ENCODE measurements around the gene HTT-AS.

The HTT-AS gene

GRCh38 chr4:3025881-3026280 lies 48.5 kb downstream of the HTT-AS start:
- no peak for DNase-seq

GRCh38 chr4:3022651-3023050 lies 51.7 kb downstream of the HTT-AS start:
- DNase-seq, result no peak

DNA sequence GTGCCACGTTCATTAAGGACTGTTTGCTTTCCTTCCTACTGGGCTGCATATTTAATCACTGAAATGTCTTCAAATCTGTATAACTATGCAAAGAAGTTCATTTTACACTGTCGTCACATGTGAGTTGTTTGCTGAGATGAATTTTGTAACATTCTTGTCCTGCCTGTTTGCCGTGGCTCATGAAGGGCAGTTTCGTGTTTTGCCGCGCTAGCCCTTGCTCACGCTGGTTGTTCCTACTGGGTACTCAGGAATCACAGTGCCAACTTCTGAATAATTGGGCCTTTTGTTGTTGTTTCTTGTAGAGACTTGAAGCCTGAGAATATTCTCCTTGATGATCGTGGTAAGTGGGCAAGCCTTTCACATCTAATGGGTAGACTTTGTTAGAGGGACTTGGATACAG lies 52.2 kb downstream of the HTT-AS start:
- no peak for DNase-seq

DNA sequence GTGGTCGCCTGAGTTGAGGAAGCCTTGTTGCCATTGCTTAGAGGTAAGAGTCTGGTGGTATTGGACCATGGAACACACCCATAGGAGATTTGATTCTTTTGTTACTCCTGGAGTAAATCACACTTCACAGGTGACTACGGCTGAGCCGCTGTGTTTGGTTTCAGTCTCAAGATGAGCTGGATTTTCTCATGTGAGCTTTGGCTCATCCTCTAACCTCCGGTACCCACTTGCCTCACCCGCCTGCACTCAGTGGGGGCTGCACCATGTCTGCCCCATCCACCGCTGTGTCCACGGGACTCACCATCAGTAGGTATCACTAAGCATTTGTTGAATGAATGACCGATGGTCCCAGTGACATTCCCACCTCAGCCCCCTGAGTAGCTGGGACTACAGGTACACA lies 52.7 kb downstream of the HTT-AS start:
- no peak for DNase-seq

DNA sequence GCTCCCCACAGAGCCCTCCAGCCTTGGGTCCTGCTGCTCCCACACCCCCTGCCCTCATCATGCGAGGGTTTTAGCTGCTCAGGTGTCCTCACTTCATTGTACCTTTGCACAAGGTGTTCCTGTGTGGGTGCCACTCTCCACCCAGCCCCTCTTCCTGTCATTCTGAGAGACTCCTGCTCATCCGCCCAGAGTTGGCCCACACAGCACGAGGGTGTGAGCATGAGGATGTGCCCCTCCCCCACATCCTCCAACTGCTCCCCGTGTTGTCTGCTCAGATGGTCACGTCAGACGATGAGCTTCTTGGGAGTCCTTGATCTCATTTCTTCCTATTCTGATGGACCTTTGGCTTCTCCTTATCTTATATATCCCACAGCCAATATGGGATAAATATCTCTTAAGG lies 53.2 kb downstream of the HTT-AS start:
- DNase-seq, result no peak

GRCh38 chr4:3019145-3019846 lies 55.0 kb downstream of the HTT-AS start:
- no peak for DNase-seq

- no peak for DNase-seq
Observed at GRCh38 chr4:3017504-3017903, 56.8 kb downstream of the HTT-AS start.

DNA sequence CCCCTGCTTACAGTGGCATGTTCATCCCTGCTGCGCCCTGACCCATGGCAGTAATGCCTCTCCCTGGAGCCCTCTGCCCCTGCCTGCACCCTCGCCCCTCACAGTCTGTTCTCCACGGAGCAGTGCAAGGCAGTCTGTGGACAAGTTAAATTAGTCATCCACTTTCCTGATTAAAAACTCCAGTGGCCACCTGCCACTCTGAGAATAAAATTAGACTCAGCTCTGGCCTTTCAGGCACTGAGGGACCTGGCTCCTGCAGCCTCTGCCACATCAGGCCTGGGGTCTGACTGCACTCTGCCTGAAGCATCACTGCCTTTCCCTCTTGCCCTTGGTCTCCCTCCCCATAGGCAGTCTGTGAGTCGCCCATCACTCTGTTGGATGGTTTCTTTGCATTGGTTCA lies 57.4 kb downstream of the HTT-AS start:
- DNase-seq, result no peak

DNA sequence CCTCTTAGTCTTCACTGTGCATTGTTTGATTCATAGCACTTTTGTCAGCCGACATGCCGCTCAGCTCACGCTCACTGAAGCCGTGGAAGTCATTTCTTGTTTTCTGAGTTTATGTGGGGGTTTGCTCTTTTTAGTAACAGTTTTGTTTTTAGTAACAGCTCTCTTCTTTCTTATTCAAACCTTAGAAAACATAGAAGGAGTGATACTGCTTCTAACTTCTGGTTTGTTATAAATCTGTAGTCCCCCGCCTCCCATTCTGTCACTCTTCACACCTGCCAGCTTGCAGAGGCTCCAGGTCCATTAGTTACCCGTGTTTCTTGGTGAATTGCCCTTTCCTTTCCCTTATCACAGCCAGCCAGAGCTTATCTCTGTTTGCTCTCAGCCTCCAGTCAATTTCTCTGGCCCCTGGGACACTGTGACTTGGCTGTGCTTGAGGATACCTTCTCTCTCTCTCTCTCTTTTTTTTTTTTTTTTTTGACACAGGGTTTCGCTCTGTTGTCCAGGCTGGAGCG lies 60.4 kb downstream of the HTT-AS start:
- DNase-seq, result no peak
